Activated T-cell treated with anti-CD3 and anti-CD28 coated beads, Interleukin-2, amount 50 U/mL, for 1 hour (primary cell): ENCODE measurements around the gene EDEM3.
"Not testable (repeated sequence)": the region's sequence is repeated elsewhere in the genome, so short reads cannot be mapped to it uniquely, and the experiment has no call there.

ENCODE experiments used
- DNase-seq: peaks from one replicate; pipeline ENCODE4 v3.0.0-alpha.2; 2020

The EDEM3 gene

GRCh38 chr1:184767591-184767990, 12.9 kb upstream of the EDEM3 start:
- no peak for DNase-seq

GRCh38 chr1:184764483-184764882, 9.8 kb upstream of the EDEM3 start:
- no peak for DNase-seq

GRCh38 chr1:184763520-184763919, 8.9 kb upstream of the EDEM3 start:
- not testable (repeated sequence) for DNase-seq

- no peak for DNase-seq
Measured at GRCh38 chr1:184761969-184762485, 7.4 kb upstream of the EDEM3 start.

GRCh38 chr1:184759651-184760050, 5.0 kb upstream of the EDEM3 start:
- DNase-seq, result no peak

- DNase-seq, result no peak
Measured at GRCh38 chr1:184759112-184759511, 4.5 kb upstream of the EDEM3 start.

GRCh38 chr1:184757891-184758290, 3.2 kb upstream of the EDEM3 start:
- DNase-seq, result no peak

GRCh38 chr1:184757406-184757805, 2.7 kb upstream of the EDEM3 start:
- DNase-seq, result no peak

GRCh38 chr1:184755226-184756065, 788 bp upstream of the EDEM3 start:
- DNase-seq, result no peak

- no peak for DNase-seq
Measured at GRCh38 chr1:184753608-184754475, 816 bp downstream of the EDEM3 start.

- no peak for DNase-seq
Measured at GRCh38 chr1:184753117-184753516, 1.5 kb downstream of the EDEM3 start.

GRCh38 chr1:184752656-184753055, 2.0 kb downstream of the EDEM3 start:
- DNase-seq, result no peak

GRCh38 chr1:184748740-184749139, 5.9 kb downstream of the EDEM3 start:
- no peak for DNase-seq

- no peak for DNase-seq
Measured at GRCh38 chr1:184747089-184747955, 7.3 kb downstream of the EDEM3 start.

- DNase-seq, result no peak
Measured at GRCh38 chr1:184745929-184746638, 8.6 kb downstream of the EDEM3 start.

GRCh38 chr1:184745110-184745509, 9.5 kb downstream of the EDEM3 start:
- DNase-seq, result no peak

- DNase-seq, result no peak
Measured at GRCh38 chr1:184743062-184743756, 11.4 kb downstream of the EDEM3 start.

- no peak for DNase-seq
Measured at GRCh38 chr1:184740344-184740743, 14.3 kb downstream of the EDEM3 start.

- no peak for DNase-seq
Measured at GRCh38 chr1:184739796-184740195, 14.9 kb downstream of the EDEM3 start.

- no peak for DNase-seq
Measured at GRCh38 chr1:184739070-184739469, 15.6 kb downstream of the EDEM3 start.

GRCh38 chr1:184734980-184735379, 19.7 kb downstream of the EDEM3 start:
- DNase-seq, result no peak
